BJ (cell line): ENCODE results near the gene OR4E1. TPM values are rescaled to one million over a fixed set of nuclear protein-coding genes. Genes with fewer than 3 reads are reported as not detected.

Experiments
- CTCF ChIA-PET: fragments of 350-600 bp; formaldehyde crosslinking; extraction: SDS; loops from one replicate; lab custom pipeline; 2021; ENCODE audit warnings: antibody characterized with exemption, inconsistent platforms; lab: Yijun Ruan, JAX
- POLR2A ChIA-PET: fragments of 300-600 bp; sonication (Branson Sonifier 250); formaldehyde crosslinking; extraction: SDS; loops from one replicate; lab custom pipeline; 2021; ENCODE audit warnings: antibody characterized with exemption; lab: Charles Lee
- DNase-seq: peaks from one replicate; pipeline ENCODE4 v3.0.0-alpha.2; 2011; ENCODE audit warnings: low read depth
- H3K27me3 ChIP-seq: 2 replicates; pipeline ENCODE4 v1.6.0; 2011; ENCODE audit warnings: low read length; ENCODE audit not compliant: control insufficient read depth, insufficient read depth
- H3K36me3 ChIP-seq: 2 replicates; pipeline ENCODE4 v1.5.1; 2011; ENCODE audit warnings: low read length; ENCODE audit not compliant: control insufficient read depth, insufficient read depth
- H3K4me3 ChIP-seq: 2 replicates; pipeline ENCODE4 v1.5.1; 2011; ENCODE audit warnings: low read depth, mild to moderate bottlenecking, control low read depth, low read length
- CTCF ChIP-seq: IDR thresholded peaks from 2 replicates; pipeline ENCODE4 v1.5.1; 2011; ENCODE audit warnings: low read depth, mild to moderate bottlenecking, control low read depth, inconsistent platforms, low read length, moderate library complexity; ENCODE audit not compliant: insufficient read depth
- polyA plus RNA-seq: library from polyadenylated mRNA; depleted of rRNA; stranded (reverse); fragments of >200 nt; gene quantifications from 2 replicates; pipeline ENCODE4 v1.2.3, GENCODE V29; 2011

OR4E1 gene
- polyA plus RNA-seq, 1 experiment = not detected

DNA sequence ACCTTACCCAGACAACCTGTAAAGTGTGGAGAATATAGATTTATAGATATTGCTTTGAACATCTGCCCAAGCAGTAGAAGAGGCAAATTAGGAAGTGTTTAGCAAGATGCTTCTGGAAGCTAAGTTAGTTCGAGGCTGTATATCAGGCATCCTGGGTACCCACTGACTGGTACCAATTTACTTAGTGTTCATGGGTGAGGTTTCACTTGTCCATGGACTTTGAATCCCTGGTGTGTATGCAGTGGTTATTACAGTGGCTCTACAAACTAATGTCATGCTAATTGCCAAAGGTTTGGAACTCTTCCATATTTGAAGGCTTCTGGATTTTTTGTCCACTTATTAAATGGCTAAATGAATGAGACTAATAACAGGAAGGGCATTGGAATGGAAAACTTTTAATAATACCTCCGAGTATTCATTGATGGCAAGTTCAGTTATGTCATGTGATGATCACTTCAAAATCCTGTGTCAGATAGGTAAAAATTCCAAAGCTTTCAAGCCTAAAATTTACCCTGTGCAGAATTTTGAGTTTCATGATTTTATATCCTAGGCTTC lies 20.2 kb downstream of the OR4E1 start, which contains the start of gene OR4E2:
Gene OR4E2 (plus strand): TSS at position 505 of the 555 bp plus-strand sequence. CDS start 11,248 bp downstream, outside the sequence.
- no peak for DNase-seq
- no peak for TF ChIP-seq CTCF
- ChIA-PET CTCF (no interaction called here), POLR2A (no interaction called here)
- no peaks in the 10 kb centered on the region for H3K27me3 ChIP-seq
- no peaks in the 10 kb centered on the region for H3K36me3 ChIP-seq
- no peak within 1 kb of the TSS for H3K4me3 ChIP-seq

- H3K36me3 ChIP-seq = no peaks in the 10 kb centered on the region
- H3K27me3 ChIP-seq = no peaks in the 10 kb centered on the region
- POLR2A ChIA-PET = no interaction called here
- no peak for TF ChIP-seq CTCF
- DNase-seq = no peak
- H3K4me3 ChIP-seq = no peak overlapping the region
- CTCF ChIA-PET = no interaction called here
Observed at GRCh38 chr14:21652209-21652808, 21.3 kb downstream of the OR4E1 start.

DNA sequence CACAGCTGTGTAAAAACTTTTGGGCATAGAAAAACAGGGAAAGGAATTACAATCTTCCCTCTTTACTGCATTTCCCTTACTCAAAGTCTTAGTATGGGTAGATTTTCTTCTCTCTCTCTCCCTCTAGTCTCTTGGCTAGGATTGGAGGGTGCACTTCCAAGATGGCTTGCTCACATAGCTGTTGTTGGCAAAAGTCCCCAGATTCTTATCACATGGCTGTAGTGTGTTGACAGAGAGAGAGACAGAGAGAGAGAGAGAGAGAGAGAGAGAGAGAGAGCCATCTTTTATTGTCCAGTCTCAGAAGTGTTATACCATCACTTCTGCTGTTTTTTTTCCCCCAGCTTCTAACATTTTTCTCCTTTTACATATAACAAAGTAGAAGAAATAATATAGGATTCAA lies 26.2 kb downstream of the OR4E1 start:
- Histone ChIP-seq H3K4me3 (no peak overlapping the region), H3K27me3 (no peaks in the 10 kb centered on the region), H3K36me3 (no peaks in the 10 kb centered on the region)
- DNase-seq = no peak
- ChIA-PET CTCF (no interaction called here), POLR2A (no interaction called here)
- TF ChIP-seq CTCF = no peak

DNA sequence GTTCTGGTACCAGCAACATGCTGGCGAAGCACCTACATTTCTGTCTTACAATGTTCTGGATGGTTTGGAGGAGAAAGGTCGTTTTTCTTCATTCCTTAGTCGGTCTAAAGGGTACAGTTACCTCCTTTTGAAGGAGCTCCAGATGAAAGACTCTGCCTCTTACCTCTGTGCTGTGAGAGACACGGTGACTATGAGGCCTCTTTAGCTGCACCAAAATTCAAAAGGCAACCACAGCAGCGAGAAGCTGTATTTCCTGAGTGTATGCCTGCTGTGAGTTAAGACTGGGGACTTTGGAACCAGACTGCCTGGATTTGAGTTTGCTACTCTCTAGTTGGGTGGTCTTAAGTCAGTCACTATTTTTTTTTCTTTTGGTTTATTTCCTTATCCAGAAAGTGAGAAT lies 30.2 kb downstream of the OR4E1 start:
- TF ChIP-seq CTCF = no peak
- H3K27me3 ChIP-seq = no peaks in the 10 kb centered on the region
- no peak for DNase-seq
- H3K4me3 ChIP-seq = no peak overlapping the region
- POLR2A ChIA-PET = no interaction called here
- CTCF ChIA-PET = interaction anchor here (0.7 kb wide), 1 partner anchor 8 kb away, joined by 3 read pairs; the partner anchor contains the start of gene OR10G2
- no peaks in the 10 kb centered on the region for H3K36me3 ChIP-seq

DNA sequence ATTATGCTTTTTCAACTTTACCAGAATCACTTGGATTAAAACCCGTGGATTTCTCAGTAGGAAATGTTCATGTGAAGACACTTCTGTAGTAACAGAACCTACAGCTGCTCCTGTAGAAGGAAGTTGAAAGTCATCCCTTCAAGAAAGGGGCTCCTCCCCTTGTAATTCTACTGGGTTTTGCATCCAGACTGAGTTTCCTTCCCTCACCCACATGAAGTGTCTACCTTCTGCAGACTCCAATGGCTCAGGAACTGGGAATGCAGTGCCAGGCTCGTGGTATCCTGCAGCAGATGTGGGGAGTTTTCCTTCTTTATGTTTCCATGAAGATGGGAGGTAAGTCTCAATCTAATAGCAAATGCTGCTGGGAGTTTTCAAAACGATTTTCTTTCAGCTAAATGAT lies 30.9 kb downstream of the OR4E1 start:
- no peak for TF ChIP-seq CTCF
- no peak for DNase-seq
- no peaks in the 10 kb centered on the region for H3K27me3 ChIP-seq
- POLR2A ChIA-PET = no interaction called here
- CTCF ChIA-PET = no interaction called here
- no peaks in the 10 kb centered on the region for H3K36me3 ChIP-seq
- no peak overlapping the region for H3K4me3 ChIP-seq
